HepG2 (cell line): Measurements from ENCODE around the gene PCTP.

Experiments
- CEBPB ChIP-seq: IDR thresholded peaks from 2 replicates; pipeline ENCODE4 v1.6.1; 2011; ENCODE audit warnings: low read depth, low read length, improper control_type of control experiment, borderline replicate concordance
- JUN ChIP-seq: sonication (generic); formaldehyde crosslinking; IDR thresholded peaks from 2 replicates; pipeline ENCODE4 v1.4.0; 2020; ENCODE audit warnings: mild to moderate bottlenecking, missing genetic modification reagents
- JUNB ChIP-seq: sonication (generic); formaldehyde crosslinking; IDR thresholded peaks from 2 replicates; pipeline ENCODE4 v1.8.0; 2022; ENCODE audit warnings: missing genetic modification reagents, mild to moderate bottlenecking, borderline replicate concordance
- TOE1 ChIP-seq: sonication (generic); formaldehyde crosslinking; IDR thresholded peaks from 2 replicates; pipeline ENCODE4 v1.4.0; 2020; ENCODE audit warnings: mild to moderate bottlenecking, missing genetic modification reagents
- TF ChIP-seq, protein P1 (sequence below): IDR thresholded peaks from 2 replicates; pipeline ENCODE4 v1.6.1; 2016; ENCODE audit warnings: low read depth, missing genetic modification reagents, missing compliant biosample characterization
- TF ChIP-seq, protein P2 (sequence below): sonication (generic); formaldehyde crosslinking; IDR thresholded peaks from 2 replicates; pipeline ENCODE4 v1.5.1; 2020; ENCODE audit warnings: mild to moderate bottlenecking, missing genetic modification reagents, moderate library complexity
- TF ChIP-seq, protein P3 (sequence below): sonication (generic); formaldehyde crosslinking; IDR thresholded peaks from 2 replicates; pipeline ENCODE4 v1.5.0; 2020; ENCODE audit warnings: mild to moderate bottlenecking, missing genetic modification reagents, moderate library complexity

DNA sequence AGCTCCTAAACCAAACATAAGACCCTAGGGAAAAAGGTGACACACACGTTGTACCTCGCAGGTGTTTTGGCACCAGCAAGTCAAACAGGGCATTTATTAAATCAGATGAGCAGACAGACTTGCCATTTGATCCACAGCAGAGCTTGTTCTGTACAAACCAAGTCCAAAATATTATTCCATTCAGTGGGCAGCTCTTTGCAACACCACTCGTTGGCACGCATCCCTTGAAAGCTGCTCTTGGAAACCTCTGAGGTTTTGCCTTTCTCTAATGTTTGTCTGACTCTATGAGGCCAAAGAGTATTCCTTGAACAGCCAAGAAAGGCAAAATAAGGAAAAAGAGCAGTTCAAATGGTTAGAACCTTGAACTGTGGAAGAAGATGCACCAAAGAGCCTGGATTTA lies 40.9 kb upstream of the PCTP start:
- TF ChIP-seq, protein P1, sequence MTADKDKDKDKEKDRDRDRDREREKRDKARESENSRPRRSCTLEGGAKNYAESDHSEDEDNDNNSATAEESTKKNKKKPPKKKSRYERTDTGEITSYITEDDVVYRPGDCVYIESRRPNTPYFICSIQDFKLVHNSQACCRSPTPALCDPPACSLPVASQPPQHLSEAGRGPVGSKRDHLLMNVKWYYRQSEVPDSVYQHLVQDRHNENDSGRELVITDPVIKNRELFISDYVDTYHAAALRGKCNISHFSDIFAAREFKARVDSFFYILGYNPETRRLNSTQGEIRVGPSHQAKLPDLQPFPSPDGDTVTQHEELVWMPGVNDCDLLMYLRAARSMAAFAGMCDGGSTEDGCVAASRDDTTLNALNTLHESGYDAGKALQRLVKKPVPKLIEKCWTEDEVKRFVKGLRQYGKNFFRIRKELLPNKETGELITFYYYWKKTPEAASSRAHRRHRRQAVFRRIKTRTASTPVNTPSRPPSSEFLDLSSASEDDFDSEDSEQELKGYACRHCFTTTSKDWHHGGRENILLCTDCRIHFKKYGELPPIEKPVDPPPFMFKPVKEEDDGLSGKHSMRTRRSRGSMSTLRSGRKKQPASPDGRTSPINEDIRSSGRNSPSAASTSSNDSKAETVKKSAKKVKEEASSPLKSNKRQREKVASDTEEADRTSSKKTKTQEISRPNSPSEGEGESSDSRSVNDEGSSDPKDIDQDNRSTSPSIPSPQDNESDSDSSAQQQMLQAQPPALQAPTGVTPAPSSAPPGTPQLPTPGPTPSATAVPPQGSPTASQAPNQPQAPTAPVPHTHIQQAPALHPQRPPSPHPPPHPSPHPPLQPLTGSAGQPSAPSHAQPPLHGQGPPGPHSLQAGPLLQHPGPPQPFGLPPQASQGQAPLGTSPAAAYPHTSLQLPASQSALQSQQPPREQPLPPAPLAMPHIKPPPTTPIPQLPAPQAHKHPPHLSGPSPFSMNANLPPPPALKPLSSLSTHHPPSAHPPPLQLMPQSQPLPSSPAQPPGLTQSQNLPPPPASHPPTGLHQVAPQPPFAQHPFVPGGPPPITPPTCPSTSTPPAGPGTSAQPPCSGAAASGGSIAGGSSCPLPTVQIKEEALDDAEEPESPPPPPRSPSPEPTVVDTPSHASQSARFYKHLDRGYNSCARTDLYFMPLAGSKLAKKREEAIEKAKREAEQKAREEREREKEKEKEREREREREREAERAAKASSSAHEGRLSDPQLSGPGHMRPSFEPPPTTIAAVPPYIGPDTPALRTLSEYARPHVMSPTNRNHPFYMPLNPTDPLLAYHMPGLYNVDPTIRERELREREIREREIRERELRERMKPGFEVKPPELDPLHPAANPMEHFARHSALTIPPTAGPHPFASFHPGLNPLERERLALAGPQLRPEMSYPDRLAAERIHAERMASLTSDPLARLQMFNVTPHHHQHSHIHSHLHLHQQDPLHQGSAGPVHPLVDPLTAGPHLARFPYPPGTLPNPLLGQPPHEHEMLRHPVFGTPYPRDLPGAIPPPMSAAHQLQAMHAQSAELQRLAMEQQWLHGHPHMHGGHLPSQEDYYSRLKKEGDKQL (CRISPR knock-in tag): no peak
- TF ChIP-seq, protein P2, sequence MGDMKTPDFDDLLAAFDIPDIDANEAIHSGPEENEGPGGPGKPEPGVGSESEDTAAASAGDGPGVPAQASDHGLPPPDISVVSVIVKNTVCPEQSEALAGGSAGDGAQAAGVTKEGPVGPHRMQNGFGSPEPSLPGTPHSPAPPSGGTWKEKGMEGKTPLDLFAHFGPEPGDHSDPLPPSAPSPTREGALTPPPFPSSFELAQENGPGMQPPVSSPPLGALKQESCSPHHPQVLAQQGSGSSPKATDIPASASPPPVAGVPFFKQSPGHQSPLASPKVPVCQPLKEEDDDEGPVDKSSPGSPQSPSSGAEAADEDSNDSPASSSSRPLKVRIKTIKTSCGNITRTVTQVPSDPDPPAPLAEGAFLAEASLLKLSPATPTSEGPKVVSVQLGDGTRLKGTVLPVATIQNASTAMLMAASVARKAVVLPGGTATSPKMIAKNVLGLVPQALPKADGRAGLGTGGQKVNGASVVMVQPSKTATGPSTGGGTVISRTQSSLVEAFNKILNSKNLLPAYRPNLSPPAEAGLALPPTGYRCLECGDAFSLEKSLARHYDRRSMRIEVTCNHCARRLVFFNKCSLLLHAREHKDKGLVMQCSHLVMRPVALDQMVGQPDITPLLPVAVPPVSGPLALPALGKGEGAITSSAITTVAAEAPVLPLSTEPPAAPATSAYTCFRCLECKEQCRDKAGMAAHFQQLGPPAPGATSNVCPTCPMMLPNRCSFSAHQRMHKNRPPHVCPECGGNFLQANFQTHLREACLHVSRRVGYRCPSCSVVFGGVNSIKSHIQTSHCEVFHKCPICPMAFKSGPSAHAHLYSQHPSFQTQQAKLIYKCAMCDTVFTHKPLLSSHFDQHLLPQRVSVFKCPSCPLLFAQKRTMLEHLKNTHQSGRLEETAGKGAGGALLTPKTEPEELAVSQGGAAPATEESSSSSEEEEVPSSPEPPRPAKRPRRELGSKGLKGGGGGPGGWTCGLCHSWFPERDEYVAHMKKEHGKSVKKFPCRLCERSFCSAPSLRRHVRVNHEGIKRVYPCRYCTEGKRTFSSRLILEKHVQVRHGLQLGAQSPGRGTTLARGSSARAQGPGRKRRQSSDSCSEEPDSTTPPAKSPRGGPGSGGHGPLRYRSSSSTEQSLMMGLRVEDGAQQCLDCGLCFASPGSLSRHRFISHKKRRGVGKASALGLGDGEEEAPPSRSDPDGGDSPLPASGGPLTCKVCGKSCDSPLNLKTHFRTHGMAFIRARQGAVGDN (CRISPR knock-in tag): no peak
- no peak for TF ChIP-seq JUN (CRISPR knock-in tag)
- TF ChIP-seq TOE1 (CRISPR knock-in tag): no peak
- TF ChIP-seq, protein P3, sequence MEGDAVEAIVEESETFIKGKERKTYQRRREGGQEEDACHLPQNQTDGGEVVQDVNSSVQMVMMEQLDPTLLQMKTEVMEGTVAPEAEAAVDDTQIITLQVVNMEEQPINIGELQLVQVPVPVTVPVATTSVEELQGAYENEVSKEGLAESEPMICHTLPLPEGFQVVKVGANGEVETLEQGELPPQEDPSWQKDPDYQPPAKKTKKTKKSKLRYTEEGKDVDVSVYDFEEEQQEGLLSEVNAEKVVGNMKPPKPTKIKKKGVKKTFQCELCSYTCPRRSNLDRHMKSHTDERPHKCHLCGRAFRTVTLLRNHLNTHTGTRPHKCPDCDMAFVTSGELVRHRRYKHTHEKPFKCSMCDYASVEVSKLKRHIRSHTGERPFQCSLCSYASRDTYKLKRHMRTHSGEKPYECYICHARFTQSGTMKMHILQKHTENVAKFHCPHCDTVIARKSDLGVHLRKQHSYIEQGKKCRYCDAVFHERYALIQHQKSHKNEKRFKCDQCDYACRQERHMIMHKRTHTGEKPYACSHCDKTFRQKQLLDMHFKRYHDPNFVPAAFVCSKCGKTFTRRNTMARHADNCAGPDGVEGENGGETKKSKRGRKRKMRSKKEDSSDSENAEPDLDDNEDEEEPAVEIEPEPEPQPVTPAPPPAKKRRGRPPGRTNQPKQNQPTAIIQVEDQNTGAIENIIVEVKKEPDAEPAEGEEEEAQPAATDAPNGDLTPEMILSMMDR (CRISPR knock-in tag): no peak
- no peak for TF ChIP-seq JUNB (CRISPR knock-in tag)
- no peak for TF ChIP-seq CEBPB
